Cardiac septum (tissue), 1 donor: ENCODE data around the gene PLD3. TPM values are rescaled to one million over a fixed set of nuclear protein-coding genes. Genes with fewer than 3 reads are reported as not detected.
"Not testable (repeated sequence)": the region's sequence is repeated elsewhere in the genome, so short reads cannot be mapped to it uniquely, and the experiment has no call there.

Experiments
- DNase-seq: peaks from one replicate; pipeline ENCODE4 v3.0.0-alpha.2; 2020; ENCODE audit warnings: low spot score
- intact Hi-C: fragments of 100-400 bp; cut with DNase I; formaldehyde crosslinking; loops from one replicate; pipeline ENCODE4 v1.14.0; 2022
- total RNA-seq: library from RNA; stranded (reverse); fragmentation: NEBNext Ultra II Directional; extraction: Animal tissue kit (Norgen Biotek cat#: 25700); gene quantifications from one replicate; pipeline ENCODE4 v1.2.1, GENCODE V29; 2021
- donor health status: DM: no; HTN: no; CAD: no.

PLD3 gene
- total RNA-seq, 1 donor from 2014 or later = 163 TPM

- intact Hi-C loops = no loop called here
- DNase-seq = no peak
These were observed 11.7 kb downstream of the PLD3 start for GRCh38 chr19:40360020-40360707.

DNA sequence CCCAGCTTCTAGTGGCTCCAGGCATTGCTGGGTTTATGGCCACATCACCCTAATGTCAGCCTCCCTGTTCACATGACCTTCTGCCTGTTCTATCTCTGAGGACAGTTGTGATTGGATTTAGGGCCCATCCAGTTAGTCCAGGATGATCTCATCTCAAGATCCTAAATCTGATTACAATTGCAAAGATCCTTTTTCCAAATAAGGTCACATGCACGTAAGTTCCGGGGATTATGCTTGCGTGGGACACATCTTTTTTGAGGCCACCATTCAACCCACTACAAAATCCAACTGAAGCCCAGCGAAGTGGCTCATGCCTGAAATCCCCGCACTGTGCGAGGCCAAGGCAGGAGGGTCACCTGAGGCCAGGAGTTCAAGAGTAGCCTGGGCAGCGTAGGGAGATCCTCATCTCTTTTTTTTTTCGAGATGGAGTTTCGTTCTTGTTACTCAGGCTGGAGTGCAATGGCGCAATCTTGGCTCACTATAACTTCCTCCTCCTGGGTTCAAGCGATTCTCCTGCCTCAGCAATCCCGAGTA, 12.3 kb downstream of the PLD3 start:
- no peak for DNase-seq
- intact Hi-C loops = no loop called here

DNA sequence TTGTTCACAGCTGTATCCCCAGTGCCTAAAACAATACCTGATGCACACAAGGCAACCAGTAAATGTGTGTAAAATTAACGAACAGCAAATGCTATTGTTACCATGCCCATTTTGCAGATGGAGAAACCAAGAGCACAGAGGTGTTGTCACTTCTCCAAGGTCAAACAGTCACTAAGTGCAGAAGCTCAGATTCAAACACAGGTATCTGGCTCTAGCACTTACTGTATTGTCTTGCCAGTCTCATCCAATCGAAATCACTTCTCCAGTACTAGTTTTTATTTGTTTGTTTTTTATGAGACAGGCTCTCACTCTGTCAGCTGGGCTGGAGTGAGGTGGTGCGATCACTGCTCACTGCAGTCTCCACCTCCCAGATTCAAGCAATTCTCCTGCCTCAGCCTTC, 13.7 kb downstream of the PLD3 start:
- intact Hi-C loops = no loop called here
- no peak for DNase-seq

DNA sequence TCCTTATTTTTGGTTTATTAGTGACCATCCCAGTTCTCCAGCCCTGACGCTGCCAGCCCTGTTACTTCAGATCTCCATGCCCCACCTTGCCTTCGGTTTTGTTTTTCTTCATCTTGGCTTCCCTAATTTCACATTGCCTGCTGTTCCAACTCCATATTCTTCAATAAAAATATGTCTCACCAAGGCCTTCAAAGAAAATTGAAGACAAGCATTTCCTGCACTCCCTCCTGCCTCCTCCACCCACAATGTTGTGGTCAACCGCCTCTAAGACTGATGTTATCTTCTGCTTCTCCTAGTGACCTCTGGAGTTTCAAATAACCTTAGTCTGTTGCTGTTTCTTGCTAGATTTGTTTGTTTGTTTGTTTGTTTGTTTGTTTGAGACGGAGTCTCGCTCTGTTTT, 14.6 kb downstream of the PLD3 start:
- intact Hi-C loops = no loop called here
- no peak for DNase-seq

DNA sequence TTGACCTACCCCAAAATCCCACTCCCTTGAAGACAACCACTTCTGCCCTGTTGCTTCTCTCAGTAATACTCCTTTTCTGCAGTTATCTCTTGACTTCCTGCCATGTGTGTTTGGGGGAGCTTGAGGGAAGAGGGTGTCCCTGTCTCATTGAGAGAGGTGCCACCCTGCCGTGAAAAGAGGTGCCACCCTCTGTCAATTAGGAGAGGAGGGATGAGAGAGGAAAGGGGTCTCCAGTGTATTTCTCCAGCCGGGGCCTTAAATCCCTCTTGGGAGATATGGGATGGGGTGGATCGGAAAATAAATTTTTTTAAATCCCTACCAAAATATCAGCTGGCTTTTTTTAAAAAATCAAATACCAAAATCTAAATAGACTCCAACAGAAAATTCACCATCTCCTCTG, 16.5 kb downstream of the PLD3 start:
- intact Hi-C loops = no loop called here
- DNase-seq = no peak

DNA sequence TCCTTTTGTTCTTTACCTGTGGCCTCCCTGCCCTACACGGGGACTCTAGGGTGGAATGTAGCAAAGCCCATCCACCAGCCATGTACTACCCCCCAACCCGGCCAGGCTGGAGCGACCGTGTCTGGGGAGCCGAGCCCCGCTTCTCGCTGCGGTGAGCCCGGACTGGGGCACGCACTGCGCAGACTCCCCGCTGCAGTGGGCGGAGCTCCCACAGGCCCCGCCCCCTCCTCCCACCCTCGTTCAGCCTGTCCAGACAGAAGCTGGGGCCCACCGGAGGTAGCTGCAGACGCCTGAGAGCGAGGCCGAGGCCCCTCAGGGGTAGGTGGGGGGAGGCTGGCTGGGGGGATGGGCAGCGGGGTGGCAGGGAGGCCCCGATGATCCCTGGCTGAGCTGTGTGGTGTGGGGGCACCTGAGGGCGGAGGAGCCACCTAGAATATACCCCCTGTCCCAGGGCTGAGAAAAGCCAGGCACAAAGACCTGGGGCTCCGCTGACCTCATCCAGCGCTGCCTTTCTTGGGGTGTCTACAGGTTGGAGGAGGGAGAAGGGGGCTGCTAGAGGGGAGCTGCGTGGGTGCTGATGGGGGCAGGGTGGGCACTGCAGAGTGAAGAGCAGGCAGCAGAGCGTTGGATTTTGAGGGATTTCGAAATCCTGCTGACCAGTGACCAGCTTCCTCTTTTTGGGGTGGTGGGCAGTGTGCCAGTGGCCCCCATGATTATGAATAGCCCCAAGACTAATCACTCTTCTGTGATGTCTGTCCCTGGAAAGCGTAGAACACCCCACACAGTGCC, 17.3 kb downstream of the PLD3 start:
- intact Hi-C loops = no loop called here
- DNase-seq = no peak

GRCh38 chr19:40366697-40367561, 18.4 kb downstream of the PLD3 start:
- intact Hi-C loops = no loop called here
- no peak for DNase-seq

DNA sequence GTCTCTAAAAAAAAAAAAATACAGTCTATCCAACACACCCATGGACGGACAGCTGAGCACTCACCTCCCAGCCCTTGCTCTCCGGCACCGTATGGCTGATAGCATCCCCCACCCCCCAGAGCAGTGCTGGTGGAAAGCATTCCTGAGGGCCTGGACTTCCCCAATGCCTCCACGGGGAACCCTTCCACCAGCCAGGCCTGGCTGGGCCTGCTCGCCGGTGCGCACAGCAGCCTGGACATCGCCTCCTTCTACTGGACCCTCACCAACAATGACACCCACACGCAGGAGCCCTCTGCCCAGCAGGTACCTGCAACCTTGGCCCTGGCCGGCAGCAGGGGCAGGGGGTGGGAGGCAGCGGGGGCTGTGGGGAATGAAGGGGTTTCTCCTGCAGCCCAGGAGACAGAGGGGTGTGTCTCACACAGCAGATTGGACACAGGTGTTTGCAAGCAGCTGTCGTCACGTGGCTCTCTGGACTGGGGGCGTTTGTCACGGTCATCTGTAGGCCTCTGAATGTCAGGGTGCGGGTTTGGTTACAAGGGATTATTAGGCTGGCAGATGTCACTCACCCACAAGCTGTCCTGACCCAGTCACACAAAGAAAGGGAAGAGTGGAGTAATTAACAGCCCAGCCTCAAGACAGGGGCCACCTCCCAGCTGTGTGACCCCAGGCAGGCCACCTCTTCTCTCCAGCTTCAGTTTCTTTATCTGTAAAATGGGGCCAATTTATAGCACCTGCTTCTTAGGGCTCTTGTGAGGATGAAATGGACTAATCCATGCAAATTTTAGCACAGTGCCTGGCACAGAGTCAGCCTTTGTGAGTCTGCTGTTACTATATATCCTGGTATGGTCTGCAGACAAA, 19.3 kb downstream of the PLD3 start:
- intact Hi-C loops = no loop called here
- no peak for DNase-seq

GRCh38 chr19:40369797-40370196, 21.3 kb downstream of the PLD3 start:
- intact Hi-C loops = no loop called here
- no peak for DNase-seq

- not testable (repeated sequence) for DNase-seq
These were observed 21.8 kb downstream of the PLD3 start for GRCh38 chr19:40370253-40370652.

DNA sequence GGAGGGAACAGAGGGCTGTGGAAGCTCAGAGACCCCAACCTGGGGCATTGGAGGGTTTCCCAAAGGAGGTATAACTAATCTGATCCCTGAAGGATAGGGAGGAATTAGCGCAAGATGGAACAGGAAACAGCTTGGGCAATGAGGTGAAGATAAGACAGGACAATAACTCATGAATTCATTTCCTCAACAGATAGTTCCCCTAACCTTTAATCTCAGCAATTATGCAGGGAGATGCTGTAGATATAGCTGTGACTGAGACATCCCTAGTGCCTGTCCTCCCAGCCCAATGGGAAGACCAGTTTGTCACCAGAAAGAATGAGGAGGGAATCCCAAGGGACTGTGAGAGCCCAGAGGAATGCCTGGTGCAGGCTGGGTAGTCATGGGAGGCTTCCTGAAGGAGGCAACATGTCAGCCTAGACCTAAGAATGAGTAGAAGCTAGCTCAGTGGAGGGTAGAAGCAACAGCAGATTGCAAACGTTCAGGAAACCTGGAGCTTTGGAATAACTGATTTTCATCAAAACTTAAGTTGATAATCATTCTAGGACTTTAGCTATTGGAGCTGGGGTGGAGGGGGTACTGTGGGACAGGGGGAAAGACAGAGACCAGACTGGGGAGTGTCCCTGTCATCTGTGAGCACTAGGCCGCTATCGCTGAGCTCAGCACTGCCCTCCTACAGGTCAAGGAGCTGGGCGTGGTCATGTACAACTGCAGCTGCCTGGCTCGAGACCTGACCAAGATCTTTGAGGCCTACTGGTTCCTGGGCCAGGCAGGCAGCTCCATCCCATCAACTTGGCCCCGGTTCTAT, 22.7 kb downstream of the PLD3 start:
- DNase-seq = no peak
- intact Hi-C loops = no loop called here

More at GRCh38 chr19:40370253-40370652, 21.8 kb downstream of the PLD3 start:
- intact Hi-C loops = not testable (repeated sequence)

DNA sequence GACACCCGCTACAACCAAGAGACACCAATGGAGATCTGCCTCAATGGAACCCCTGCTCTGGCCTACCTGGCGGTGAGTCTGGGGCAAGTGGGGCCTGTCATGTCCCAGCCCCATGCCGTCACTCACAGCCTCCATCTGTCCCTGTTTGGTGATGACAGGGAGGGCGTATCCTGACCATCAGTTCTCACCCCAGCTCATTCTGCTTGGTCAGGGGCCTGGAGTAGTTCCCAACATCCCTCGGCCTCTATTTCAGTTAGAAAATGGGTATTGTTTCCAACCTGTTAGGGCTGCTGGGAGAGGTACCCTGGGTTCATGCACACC, 23.3 kb downstream of the PLD3 start:
- no peak for DNase-seq
- intact Hi-C loops = no loop called here

DNA sequence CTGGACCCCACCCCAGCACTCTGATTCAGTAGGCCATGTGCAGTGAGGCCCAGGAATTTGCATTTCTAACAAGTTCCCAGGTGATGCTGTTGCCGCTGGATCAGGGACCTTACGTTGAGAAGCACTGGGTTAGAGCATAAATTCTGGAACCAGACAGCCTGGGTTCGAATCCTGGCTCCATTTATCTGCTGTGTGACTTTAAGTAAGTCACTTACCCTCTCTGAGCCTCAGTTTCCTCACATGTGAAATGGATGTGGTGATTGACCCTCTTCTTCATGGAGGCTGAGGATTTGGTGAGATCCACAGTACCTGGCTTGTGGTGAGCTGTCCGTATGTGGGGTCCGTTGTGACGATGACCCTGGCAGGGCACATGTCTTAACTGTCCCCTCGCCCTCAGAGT, 25.6 kb downstream of the PLD3 start:
- intact Hi-C loops = no loop called here
- no peak for DNase-seq

- no peak for DNase-seq
- intact Hi-C loops = no loop called here
These were observed 27.9 kb downstream of the PLD3 start for GRCh38 chr19:40376286-40376862.

DNA sequence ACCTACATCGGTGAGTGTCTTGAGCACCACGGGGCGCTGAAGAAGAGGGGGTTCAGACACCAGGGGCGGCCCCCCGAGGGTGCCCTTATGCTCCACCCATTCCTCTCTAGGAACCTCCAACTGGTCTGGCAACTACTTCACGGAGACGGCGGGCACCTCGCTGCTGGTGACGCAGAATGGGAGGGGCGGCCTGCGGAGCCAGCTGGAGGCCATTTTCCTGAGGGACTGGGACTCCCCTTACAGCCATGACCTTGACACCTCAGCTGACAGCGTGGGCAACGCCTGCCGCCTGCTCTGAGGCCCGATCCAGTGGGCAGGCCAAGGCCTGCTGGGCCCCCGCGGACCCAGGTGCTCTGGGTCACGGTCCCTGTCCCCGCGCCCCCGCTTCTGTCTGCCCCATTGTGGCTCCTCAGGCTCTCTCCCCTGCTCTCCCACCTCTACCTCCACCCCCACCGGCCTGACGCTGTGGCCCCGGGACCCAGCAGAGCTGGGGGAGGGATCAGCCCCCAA, 29.4 kb downstream of the PLD3 start:
- intact Hi-C loops = no loop called here
- no peak for DNase-seq

DNA sequence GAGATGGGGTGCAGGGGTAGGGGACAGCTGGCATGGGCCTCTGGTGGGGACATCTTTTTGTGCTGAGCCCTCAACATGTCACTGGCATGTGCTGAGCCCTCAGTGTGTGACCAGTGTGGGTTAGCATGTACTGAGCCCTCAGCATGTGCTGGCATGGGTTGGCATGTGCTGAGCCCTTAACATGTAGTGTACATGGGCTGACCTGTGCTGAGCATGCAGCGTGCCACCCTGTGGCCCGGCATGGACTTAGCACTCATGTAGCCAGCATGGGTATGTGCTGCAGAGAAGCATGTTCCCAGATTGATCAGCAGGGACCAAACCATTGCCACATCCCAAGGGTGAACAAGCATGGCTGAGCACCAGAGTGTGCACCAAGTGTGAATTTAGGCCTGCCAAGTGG, 30.0 kb downstream of the PLD3 start:
- no peak for DNase-seq
- intact Hi-C loops = no loop called here

- intact Hi-C loops = no loop called here
- no peak for DNase-seq
These were observed 31.1 kb downstream of the PLD3 start for GRCh38 chr19:40379446-40380198.
